Stimulated activated CD4-positive, alpha-beta T cell treated with anti-CD3 and anti-CD28 coated beads, Interleukin-4, amount 100 ng/mL, for 48 hours (primary cell): Measurements from ENCODE around the gene MYPN.
A peak's percentile ranks its signal among the peaks of the same experiment; 100 is the strongest.
"Not testable (repeated sequence)": the region's sequence is repeated elsewhere in the genome, so short reads cannot be mapped to it uniquely, and the experiment has no call there.

ENCODE experiments used
- DNase-seq, 2 donors: peaks; one replicate each; pipeline ENCODE4 v3.0.0-alpha.2; 2020; ENCODE audit warnings: low read depth in 2 of 2

Gene MYPN

GRCh38 chr10:68166871-68167585, 57.7 kb downstream of the MYPN start:
- no peak for DNase-seq

- DNase-seq = no peak
These were observed 58.4 kb downstream of the MYPN start for GRCh38 chr10:68167586-68168189.

GRCh38 chr10:68171539-68172080, 62.3 kb downstream of the MYPN start:
- no peak for DNase-seq

- DNase-seq = no peak
These were observed 63.0 kb downstream of the MYPN start for GRCh38 chr10:68172324-68172723.

GRCh38 chr10:68175949-68176348, 66.7 kb downstream of the MYPN start:
- DNase-seq = no peak

GRCh38 chr10:68176797-68177196, 67.5 kb downstream of the MYPN start:
- no peak for DNase-seq

- no peak for DNase-seq
These were observed 69.3 kb downstream of the MYPN start for GRCh38 chr10:68178592-68178991.

- no peak for DNase-seq
These were observed 69.7 kb downstream of the MYPN start for GRCh38 chr10:68179016-68179415.

GRCh38 chr10:68180490-68180889, 71.2 kb downstream of the MYPN start:
- no peak for DNase-seq

GRCh38 chr10:68184546-68184945, 75.3 kb downstream of the MYPN start:
- no peak for DNase-seq

- DNase-seq = no peak
These were observed 75.8 kb downstream of the MYPN start for GRCh38 chr10:68185085-68185484.

GRCh38 chr10:68188835-68189234, 79.5 kb downstream of the MYPN start:
- DNase-seq = no peak

- DNase-seq = no peak
These were observed 82.8 kb downstream of the MYPN start for GRCh38 chr10:68192113-68192512.

- DNase-seq = no peak
These were observed 85.0 kb downstream of the MYPN start for GRCh38 chr10:68194290-68194689.

GRCh38 chr10:68195776-68196175, 86.5 kb downstream of the MYPN start:
- not testable (repeated sequence) for DNase-seq

GRCh38 chr10:68196701-68197100, 87.4 kb downstream of the MYPN start:
- no peak for DNase-seq

GRCh38 chr10:68202960-68203353, 93.7 kb downstream of the MYPN start:
- DNase-seq = no peak

- DNase-seq = peak in 1 of 2 donors; percentile 6
These were observed 99.2 kb downstream of the MYPN start for GRCh38 chr10:68208424-68209042.

GRCh38 chr10:68211669-68212068, 102.4 kb downstream of the MYPN start:
- no peak for DNase-seq

- DNase-seq = no peak
These were observed 103.5 kb downstream of the MYPN start for GRCh38 chr10:68212721-68213352.

- no peak for DNase-seq
These were observed 109.5 kb downstream of the MYPN start for GRCh38 chr10:68218786-68219185.

GRCh38 chr10:68221196-68221595, 111.9 kb downstream of the MYPN start:
- no peak for DNase-seq
